Muscle layer of colon (tissue), 2 donors: ENCODE results near the gene FN3K.
"Not testable (repeated sequence)": the region's sequence is repeated elsewhere in the genome, so short reads cannot be mapped to it uniquely, and the experiment has no call there.

Source experiments
- H3K27ac ChIP-seq: one replicate; pipeline ENCODE4 v1.7.0; 2013; ENCODE audit warnings: low read depth, mild to moderate bottlenecking, low read length, moderate library complexity
- H3K27me3 ChIP-seq, 2 donors: one replicate each; pipeline ENCODE4 v1.7.0; 2013; ENCODE audit warnings: low read length in 2 of 2, mild to moderate bottlenecking in 2 of 2; ENCODE audit not compliant: insufficient read depth in 2 of 2, control insufficient read depth in 1 of 2
- H3K36me3 ChIP-seq: one replicate; pipeline ENCODE4 v1.7.0; 2013; ENCODE audit warnings: mild to moderate bottlenecking, low read length; ENCODE audit not compliant: insufficient read depth
- H3K4me1 ChIP-seq: one replicate; pipeline ENCODE4 v1.7.0; 2013; ENCODE audit warnings: mild to moderate bottlenecking, low read length; ENCODE audit not compliant: insufficient read depth
- H3K4me3 ChIP-seq, 2 donors: one replicate each; pipeline ENCODE4 v1.7.0; 2013; ENCODE audit warnings: low read length in 2 of 2, low read depth in 1 of 2, mild to moderate bottlenecking in 1 of 2, moderate library complexity in 1 of 2
- H3K9ac ChIP-seq: one replicate; pipeline ENCODE4 v1.7.0; 2013; ENCODE audit warnings: low read length
- H3K9me3 ChIP-seq: one replicate; pipeline ENCODE4 v1.7.0; 2013; ENCODE audit warnings: mild to moderate bottlenecking, low read length
- donor health status: abdominal sarcoma.
- donor health status: Adenocarcinoma of cecum.

Gene FN3K

DNA sequence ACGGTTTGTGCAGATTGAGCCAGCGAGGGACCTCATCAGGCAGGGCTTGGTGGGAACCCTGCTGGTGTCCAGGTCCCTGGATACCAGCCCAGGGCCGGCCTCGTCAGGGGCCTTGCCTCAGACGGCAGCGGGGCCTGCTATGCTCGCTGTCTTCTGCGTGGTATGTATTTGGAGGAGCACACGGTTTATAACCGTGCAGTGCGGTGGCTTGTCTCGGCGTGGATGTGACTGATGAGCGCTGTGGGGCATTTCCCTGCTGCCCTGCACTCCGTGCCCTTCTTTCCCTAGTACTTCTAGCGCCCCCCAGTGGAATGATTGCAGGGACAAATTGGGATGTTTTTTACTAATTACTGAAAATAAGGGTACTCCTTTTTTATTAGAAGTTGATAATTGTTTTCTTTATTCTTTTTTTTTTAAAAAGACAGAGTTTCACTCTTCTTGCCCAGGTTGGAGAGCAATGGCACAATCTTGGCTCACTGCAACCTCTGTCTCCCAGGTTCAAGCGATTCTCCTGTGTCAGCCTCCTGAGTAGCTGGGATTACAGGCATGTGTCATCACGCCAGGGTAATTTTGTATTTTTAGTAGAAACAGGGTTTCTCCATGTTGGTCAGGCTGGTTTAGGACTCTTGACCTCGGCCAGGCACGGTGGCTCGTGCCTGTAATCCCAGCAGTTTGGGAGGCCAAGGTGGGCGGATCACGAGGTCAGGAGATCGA is 31.8 kb downstream of the FN3K start:
- Histone ChIP-seq H3K27me3 (no peaks in the 10 kb centered on the region), H3K4me1 (no peaks in the 10 kb centered on the region), H3K27ac (no peak overlapping the region), H3K4me3 (no peak overlapping the region), H3K36me3 (peaks cover 33% of the 10 kb centered on the region), H3K9me3 (no peaks in the 10 kb centered on the region), H3K9ac (no peak overlapping the region)

DNA sequence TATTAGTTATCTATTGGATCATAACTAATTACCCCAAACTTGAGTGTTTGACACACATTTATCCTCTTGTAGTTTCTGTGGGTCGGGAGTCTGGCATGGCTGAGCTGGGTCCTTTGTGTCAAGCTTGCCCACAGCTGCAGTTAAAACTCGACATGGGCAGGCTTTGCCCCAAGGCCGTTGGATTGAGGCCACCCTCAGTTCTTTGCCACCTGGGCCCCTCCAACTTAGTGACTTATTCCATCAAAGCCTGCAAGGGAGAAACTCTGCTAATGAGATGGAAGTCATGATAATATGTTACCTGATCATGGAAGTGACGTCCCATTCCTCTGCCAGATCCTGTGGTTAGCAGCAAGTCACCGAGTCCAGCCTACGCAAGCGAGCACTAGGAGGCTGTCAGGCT is 33.6 kb downstream of the FN3K start:
- Histone ChIP-seq H3K4me1 (no peaks in the 10 kb centered on the region), H3K4me3 (no peak overlapping the region), H3K27ac (no peak overlapping the region), H3K27me3 (no peaks in the 10 kb centered on the region), H3K9ac (no peak overlapping the region), H3K9me3 (no peaks in the 10 kb centered on the region), H3K36me3 (peaks cover 43% of the 10 kb centered on the region)

- peaks cover 29% of the 10 kb centered on the region for H3K36me3 ChIP-seq
- no peak overlapping the region for H3K9ac ChIP-seq
- H3K27ac ChIP-seq: no peak overlapping the region
- no peak overlapping the region for H3K4me3 ChIP-seq
- no peaks in the 10 kb centered on the region for H3K27me3 ChIP-seq
- no peaks in the 10 kb centered on the region for H3K4me1 ChIP-seq
- no peaks in the 10 kb centered on the region for H3K9me3 ChIP-seq
Measured at GRCh38 chr17:82772026-82772425, 36.6 kb downstream of the FN3K start.

- not testable (repeated sequence) for H3K27me3 ChIP-seq, H3K4me1 ChIP-seq, H3K9ac ChIP-seq, H3K27ac ChIP-seq, H3K9me3 ChIP-seq
- Histone ChIP-seq H3K4me3 (peak overlapping the region in 1 of 2 donors; percentile 45), H3K36me3 (peaks cover 14% of the 10 kb centered on the region)
Measured at GRCh38 chr17:82774456-82774855, 39.0 kb downstream of the FN3K start.

GRCh38 chr17:82775001-82775823 is 39.8 kb downstream of the FN3K start:
- no peaks in the 10 kb centered on the region for H3K27me3 ChIP-seq
- peak overlapping the region in 1 of 2 donors; percentile 45 for H3K4me3 ChIP-seq
- no peak overlapping the region for H3K9ac ChIP-seq
- H3K9me3 ChIP-seq: no peaks in the 10 kb centered on the region
- H3K27ac ChIP-seq: no peak overlapping the region
- peaks cover 14% of the 10 kb centered on the region for H3K36me3 ChIP-seq
- no peaks in the 10 kb centered on the region for H3K4me1 ChIP-seq

DNA sequence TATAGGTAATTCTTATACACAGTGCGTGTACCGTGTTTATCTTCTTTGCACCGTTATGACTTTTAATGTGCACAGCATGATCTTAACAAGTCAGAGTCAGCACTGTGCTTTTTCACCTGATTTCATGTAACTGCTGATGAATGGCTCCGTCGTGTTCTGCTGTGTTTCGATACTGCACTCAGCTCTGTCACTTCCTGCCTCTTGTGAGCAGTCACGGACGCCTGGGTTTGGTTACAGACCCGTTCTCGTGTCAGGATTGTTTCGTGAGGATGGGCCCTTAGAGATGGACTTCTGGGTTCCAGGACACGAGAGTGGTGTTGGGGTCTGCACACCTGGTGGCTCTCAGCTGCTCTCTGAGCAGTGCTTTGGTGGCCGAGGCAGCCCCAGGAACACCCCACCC is 41.0 kb downstream of the FN3K start:
- no peak overlapping the region for H3K27ac ChIP-seq
- H3K36me3 ChIP-seq: peaks cover 14% of the 10 kb centered on the region
- no peaks in the 10 kb centered on the region for H3K4me1 ChIP-seq

DNA sequence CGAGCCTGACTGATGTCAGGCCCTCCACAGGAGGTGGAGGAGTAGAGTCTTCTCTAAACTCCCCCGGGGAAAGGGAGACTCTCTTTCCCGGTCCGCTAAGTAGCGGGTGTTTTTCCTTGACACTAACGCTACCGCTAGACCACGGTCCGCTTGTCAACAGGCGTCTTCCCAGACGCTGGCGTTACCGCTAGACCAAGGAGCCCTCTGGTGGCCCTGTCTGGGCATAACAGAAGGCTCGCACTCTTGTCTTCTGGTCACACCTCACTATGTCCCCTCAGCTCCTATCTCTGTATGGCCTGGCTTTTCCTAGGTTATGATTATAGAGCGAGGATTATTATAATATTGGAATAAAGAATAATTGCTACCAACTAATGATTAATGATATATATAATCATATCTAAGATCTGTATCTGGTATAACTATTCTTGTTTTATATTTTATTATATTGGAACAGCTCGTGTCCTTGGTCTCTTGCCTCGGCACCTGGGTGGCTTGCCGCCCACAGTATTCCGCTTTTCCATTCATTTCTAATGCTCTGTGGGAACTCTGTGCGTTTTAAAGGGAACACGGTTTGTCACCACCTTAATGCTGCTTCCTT is 42.5 kb downstream of the FN3K start:
- H3K27me3 ChIP-seq, H3K27ac ChIP-seq, H3K4me1 ChIP-seq, H3K36me3 ChIP-seq, H3K4me3 ChIP-seq, H3K9me3 ChIP-seq, H3K9ac ChIP-seq: not testable (repeated sequence)

More for the DNA sequence above, 41.0 kb downstream of the FN3K start:
- H3K27me3 ChIP-seq: no peaks in the 10 kb centered on the region
- no peak overlapping the region for H3K4me3 ChIP-seq
- no peaks in the 10 kb centered on the region for H3K9me3 ChIP-seq
- H3K9ac ChIP-seq: no peak overlapping the region

GRCh38 chr17:82779541-82779940 is 44.1 kb downstream of the FN3K start:
- Histone ChIP-seq H3K27ac (no peak overlapping the region), H3K27me3 (no peaks in the 10 kb centered on the region), H3K36me3 (peaks cover 10% of the 10 kb centered on the region), H3K4me3 (no peak overlapping the region), H3K9ac (no peak overlapping the region), H3K9me3 (no peaks in the 10 kb centered on the region), H3K4me1 (no peaks in the 10 kb centered on the region)

- Histone ChIP-seq H3K9ac (no peak overlapping the region), H3K27ac (no peak overlapping the region), H3K27me3 (no peaks in the 10 kb centered on the region), H3K36me3 (peaks cover 11% of the 10 kb centered on the region), H3K4me3 (no peak overlapping the region), H3K4me1 (no peaks in the 10 kb centered on the region), H3K9me3 (no peaks in the 10 kb centered on the region)
Measured at GRCh38 chr17:82780195-82780594, 44.8 kb downstream of the FN3K start.

DNA sequence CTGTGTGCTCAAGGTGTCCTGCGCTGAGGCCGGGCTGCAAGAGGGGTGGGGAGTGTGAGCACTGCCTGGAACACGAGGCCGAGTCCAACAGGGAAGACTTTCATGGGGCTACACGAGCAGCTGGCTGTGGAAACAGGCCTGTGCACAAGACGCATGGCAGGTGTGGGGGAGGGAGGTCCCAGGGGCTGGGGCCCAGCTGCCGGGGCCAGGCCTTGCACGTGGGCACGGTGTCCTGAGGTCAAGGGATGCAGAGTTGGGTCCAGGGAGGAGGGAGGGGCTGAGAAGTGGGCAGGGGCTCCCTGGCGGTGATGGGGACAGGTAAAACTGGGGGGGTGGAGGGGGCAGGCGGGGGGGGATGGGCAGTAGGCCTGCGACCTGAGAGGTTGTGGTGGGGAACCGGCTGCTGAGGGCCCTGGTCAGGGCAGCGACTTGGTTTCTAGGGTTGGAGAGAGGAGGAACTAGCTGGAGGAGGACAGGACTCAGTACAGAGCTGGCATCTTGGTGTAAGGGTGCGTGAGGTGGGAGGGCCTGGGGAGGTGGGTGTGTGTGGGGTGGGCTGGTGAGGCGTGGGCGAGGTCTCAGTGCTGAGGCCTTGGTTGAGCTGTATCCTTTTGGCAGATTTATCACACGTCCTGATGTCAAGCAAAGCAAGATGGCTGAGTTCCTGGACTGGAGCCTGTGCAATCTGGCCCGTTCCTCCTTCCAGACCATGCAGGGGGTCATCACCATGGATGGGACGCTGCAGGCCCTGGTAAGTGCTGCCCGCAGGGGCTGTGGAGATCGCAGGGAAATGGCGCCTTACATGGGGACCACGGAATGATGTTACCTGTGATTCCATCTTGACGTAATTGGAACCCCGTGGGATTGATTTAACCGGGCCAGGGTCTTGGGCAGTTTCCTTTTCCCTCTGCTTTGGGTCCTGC is 45.8 kb downstream of the FN3K start:
- Histone ChIP-seq H3K36me3 (peaks cover 11% of the 10 kb centered on the region), H3K27ac (no peak overlapping the region), H3K9ac (no peak overlapping the region), H3K4me1 (no peaks in the 10 kb centered on the region), H3K27me3 (no peaks in the 10 kb centered on the region), H3K9me3 (no peaks in the 10 kb centered on the region), H3K4me3 (no peak overlapping the region)

GRCh38 chr17:82781894-82782274 is 46.5 kb downstream of the FN3K start:
- no peak overlapping the region for H3K9ac ChIP-seq
- no peak overlapping the region for H3K27ac ChIP-seq

More at GRCh38 chr17:82781894-82782274, 46.5 kb downstream of the FN3K start:
- no peaks in the 10 kb centered on the region for H3K9me3 ChIP-seq
- H3K4me1 ChIP-seq: no peaks in the 10 kb centered on the region
- peaks cover 11% of the 10 kb centered on the region for H3K36me3 ChIP-seq
- H3K4me3 ChIP-seq: no peak overlapping the region
- H3K27me3 ChIP-seq: no peaks in the 10 kb centered on the region
